ENCODE data around the gene ZNF768.

DNA sequence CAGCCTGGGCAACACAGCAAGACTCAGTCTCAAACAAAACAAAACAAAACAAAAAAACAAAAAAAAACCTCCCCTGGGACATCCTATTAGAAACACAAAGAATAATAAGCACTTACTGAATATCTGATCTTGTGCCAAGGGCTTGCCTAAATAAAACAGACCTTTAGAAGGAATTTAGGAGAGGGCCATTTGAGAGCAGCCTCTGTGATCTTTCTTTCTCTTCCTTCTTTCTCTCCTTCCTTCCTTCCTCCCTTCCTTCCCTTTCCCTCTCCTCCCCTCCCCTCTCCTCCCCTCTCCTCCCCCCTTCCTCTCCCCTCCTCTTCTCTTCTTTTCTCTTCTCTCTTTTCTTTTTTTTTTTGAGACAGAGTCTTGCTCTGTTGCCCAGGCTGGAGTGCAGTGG, 41.5 kb downstream of the ZNF768 start:
- TF ChIP-seq, protein P1, sequence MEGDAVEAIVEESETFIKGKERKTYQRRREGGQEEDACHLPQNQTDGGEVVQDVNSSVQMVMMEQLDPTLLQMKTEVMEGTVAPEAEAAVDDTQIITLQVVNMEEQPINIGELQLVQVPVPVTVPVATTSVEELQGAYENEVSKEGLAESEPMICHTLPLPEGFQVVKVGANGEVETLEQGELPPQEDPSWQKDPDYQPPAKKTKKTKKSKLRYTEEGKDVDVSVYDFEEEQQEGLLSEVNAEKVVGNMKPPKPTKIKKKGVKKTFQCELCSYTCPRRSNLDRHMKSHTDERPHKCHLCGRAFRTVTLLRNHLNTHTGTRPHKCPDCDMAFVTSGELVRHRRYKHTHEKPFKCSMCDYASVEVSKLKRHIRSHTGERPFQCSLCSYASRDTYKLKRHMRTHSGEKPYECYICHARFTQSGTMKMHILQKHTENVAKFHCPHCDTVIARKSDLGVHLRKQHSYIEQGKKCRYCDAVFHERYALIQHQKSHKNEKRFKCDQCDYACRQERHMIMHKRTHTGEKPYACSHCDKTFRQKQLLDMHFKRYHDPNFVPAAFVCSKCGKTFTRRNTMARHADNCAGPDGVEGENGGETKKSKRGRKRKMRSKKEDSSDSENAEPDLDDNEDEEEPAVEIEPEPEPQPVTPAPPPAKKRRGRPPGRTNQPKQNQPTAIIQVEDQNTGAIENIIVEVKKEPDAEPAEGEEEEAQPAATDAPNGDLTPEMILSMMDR (IDR thresholded peaks at IDR 0.05; ENCODE audit: poor library complexity), result no peak
- TF ChIP-seq EZH2phosphoT487 (IDR thresholded peaks at IDR 0.05; ENCODE audit: low read depth, severe bottlenecking, unreplicated experiment), result no peak

Measured in hepatocyte (in vitro differentiated cells).